DOHH2 (cell line): Measurements from ENCODE around the gene CYB561.

Source experiments
- H3F3A ChIP-seq: fragments of 200-600 bp; sonication (generic), shearing (Covaris generic); 2 replicates; pipeline ENCODE4 v1.6.0; 2016; ENCODE audit warnings: antibody characterized with exemption, mild to moderate bottlenecking; ENCODE audit not compliant: control insufficient read depth, insufficient read depth
- H3K27ac ChIP-seq: fragments of 200-600 bp; sonication (generic); 2 replicates; pipeline ENCODE4 v1.5.1; 2014; ENCODE audit warnings: low read depth, mild to moderate bottlenecking, low read length, moderate library complexity
- H3K27me3 ChIP-seq: fragments of 200-600 bp; sonication (generic); 2 replicates; pipeline ENCODE4 v1.6.1; 2014; ENCODE audit warnings: mild to moderate bottlenecking, low read length, mixed read lengths; ENCODE audit not compliant: control insufficient read depth
- H3K36me3 ChIP-seq: fragments of 200-600 bp; sonication (generic); 2 replicates; pipeline ENCODE4 v1.6.1; 2014; ENCODE audit warnings: mild to moderate bottlenecking, low read length, moderate library complexity, mixed read lengths; ENCODE audit not compliant: control insufficient read depth
- H3K4me1 ChIP-seq: fragments of 200-600 bp; sonication (generic); 2 replicates; pipeline ENCODE4 v1.6.1; 2014; ENCODE audit warnings: mild to moderate bottlenecking, low read length, mixed read lengths; ENCODE audit not compliant: control insufficient read depth
- H3K4me2 ChIP-seq: fragments of 200-600 bp; sonication (generic); 2 replicates; pipeline ENCODE4 v1.6.0; 2014; ENCODE audit warnings: mild to moderate bottlenecking, low read length, moderate library complexity
- H3K4me3 ChIP-seq: fragments of 200-600 bp; sonication (generic); 2 replicates; pipeline ENCODE4 v1.5.1; 2014; ENCODE audit warnings: mild to moderate bottlenecking, low read length, mixed read lengths
- H3K79me2 ChIP-seq: fragments of 200-600 bp; sonication (generic); 2 replicates; pipeline ENCODE4 v1.6.1; 2014; ENCODE audit warnings: mild to moderate bottlenecking, low read length, mixed read lengths; ENCODE audit not compliant: control insufficient read depth
- H3K9me2 ChIP-seq: fragments of 200-600 bp; sonication (generic); replicated peaks from 2 replicates; pipeline ENCODE4 v1.6.1; 2014; ENCODE audit warnings: mild to moderate bottlenecking, low read length, mixed read lengths; ENCODE audit not compliant: control insufficient read depth
- H3K9me3 ChIP-seq: fragments of 200-600 bp; sonication (generic); 2 replicates; pipeline ENCODE4 v1.6.1; 2014; ENCODE audit warnings: antibody characterized with exemption, low read length, mixed read lengths; ENCODE audit not compliant: control insufficient read depth, insufficient read depth
- H4K20me1 ChIP-seq: fragments of 200-600 bp; sonication (generic); 2 replicates; pipeline ENCODE4 v1.6.0; 2014; ENCODE audit warnings: low read depth, mild to moderate bottlenecking, antibody characterized with exemption, low read length, moderate library complexity; ENCODE audit not compliant: control insufficient read depth, insufficient read depth
- EZH2phosphoT487 ChIP-seq: fragments of 200-600 bp; sonication (generic); IDR thresholded peaks from 2 replicates; pipeline ENCODE4 v1.6.1; 2017; ENCODE audit warnings: borderline replicate concordance, mild to moderate bottlenecking, antibody characterized with exemption, low read length, moderate library complexity, mixed read lengths
- TF ChIP-seq, protein P1 (sequence below): fragments of 200-600 bp; sonication (generic); IDR thresholded peaks from one replicate; pipeline ENCODE4 v1.5.1; 2014; ENCODE audit warnings: antibody characterized with exemption, mild to moderate bottlenecking, low read depth, low read length; ENCODE audit not compliant: poor library complexity, severe bottlenecking

Gene CYB561

DNA sequence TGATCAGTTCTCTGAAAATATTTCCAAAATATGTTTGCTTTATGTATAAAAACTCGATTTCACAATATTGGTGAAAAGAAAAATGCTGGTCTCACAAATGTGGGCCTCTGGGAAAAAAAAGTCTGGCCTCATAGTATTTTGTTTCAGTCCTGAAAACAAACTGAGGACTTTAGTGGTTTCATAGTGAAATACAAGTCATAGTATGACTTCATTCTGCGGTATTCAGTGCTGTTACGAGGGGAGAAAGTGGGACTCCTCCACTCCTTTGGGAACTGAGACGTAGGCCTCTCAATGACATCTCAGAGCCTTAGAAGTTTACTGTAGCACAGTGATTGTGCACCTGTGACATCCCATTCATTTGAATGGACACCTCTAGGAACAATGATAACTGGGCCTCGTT is 56.0 kb downstream of the CYB561 start:
- Histone ChIP-seq H3K79me2 (no peaks in the 10 kb centered on the region), H3K9me2 (no peaks in the 10 kb centered on the region), H3K4me1 (no peaks in the 10 kb centered on the region), H3K4me3 (no peak overlapping the region), H3F3A (no peaks in the 10 kb centered on the region), H3K27me3 (0 out of 2 replicates have a peak, but pooled peaks cover 5% of the 10 kb centered on the region), H3K4me2 (no peak overlapping the region), H3K36me3 (no peaks in the 10 kb centered on the region), H3K27ac (no peak overlapping the region), H3K9me3 (no peaks in the 10 kb centered on the region), H4K20me1 (no peaks in the 10 kb centered on the region)
- TF ChIP-seq EZH2phosphoT487, result no peak
- TF ChIP-seq, protein P1, sequence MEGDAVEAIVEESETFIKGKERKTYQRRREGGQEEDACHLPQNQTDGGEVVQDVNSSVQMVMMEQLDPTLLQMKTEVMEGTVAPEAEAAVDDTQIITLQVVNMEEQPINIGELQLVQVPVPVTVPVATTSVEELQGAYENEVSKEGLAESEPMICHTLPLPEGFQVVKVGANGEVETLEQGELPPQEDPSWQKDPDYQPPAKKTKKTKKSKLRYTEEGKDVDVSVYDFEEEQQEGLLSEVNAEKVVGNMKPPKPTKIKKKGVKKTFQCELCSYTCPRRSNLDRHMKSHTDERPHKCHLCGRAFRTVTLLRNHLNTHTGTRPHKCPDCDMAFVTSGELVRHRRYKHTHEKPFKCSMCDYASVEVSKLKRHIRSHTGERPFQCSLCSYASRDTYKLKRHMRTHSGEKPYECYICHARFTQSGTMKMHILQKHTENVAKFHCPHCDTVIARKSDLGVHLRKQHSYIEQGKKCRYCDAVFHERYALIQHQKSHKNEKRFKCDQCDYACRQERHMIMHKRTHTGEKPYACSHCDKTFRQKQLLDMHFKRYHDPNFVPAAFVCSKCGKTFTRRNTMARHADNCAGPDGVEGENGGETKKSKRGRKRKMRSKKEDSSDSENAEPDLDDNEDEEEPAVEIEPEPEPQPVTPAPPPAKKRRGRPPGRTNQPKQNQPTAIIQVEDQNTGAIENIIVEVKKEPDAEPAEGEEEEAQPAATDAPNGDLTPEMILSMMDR, result no peak

DNA sequence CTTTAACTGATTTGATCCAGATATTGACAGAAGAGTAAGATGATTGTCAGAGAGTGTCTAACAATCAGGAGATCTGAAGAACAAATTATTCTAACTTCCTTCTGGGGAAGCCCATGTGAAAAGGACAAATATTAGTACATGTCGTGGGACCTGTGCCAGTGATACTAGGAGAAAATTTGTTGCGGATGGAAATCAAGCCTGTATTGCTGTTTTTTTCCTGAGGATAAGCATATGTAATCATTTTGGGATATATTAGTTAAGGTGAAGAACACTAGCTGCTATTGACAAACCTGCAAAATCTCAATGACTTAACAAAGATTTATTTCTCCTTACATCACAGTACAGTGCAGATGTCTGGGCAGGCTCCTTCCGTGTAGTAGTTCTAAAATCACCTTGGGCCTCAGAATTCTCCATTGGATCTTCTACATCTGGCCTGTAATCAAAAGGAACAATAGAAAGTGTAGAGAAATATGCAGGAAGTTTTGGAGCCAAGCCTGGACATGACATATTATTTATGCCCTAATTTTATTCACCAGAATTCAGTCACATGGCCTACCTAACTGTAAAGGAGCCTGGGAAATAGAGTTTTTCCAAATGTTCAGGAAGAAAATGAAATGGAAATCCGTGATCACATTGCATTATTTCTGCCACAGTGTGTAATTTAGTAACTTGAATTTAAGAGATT is 58.3 kb downstream of the CYB561 start:
- Histone ChIP-seq H3K27me3 (0 out of 2 replicates have a peak, but pooled peaks cover 7% of the 10 kb centered on the region), H3K36me3 (no peaks in the 10 kb centered on the region), H3F3A (no peaks in the 10 kb centered on the region), H3K4me3 (no peak overlapping the region), H4K20me1 (no peaks in the 10 kb centered on the region), H3K9me3 (no peaks in the 10 kb centered on the region), H3K79me2 (no peaks in the 10 kb centered on the region), H3K4me1 (no peaks in the 10 kb centered on the region), H3K4me2 (no peak overlapping the region), H3K9me2 (no peaks in the 10 kb centered on the region), H3K27ac (no peak overlapping the region)
- no peak for TF ChIP-seq EZH2phosphoT487
- TF ChIP-seq, protein P1, result no peak

DNA sequence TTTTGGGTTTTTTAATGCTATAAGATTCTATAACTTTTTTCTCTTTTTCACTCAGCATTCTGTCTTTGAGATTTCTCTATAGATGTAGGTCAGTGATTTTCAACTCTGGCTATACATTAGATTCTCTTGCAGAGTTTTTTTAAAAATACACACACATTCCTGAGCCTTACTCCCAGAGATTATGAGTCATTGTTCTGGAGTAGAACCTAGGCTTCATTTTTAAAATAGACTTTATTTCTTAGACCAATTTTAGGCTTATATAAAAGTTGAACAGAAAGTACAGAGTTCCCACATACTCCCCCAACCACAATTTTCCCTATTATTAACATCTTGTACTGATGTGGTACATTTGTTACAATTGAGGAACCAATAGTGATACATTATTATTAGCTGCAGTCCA is 63.3 kb downstream of the CYB561 start:
- no peak for TF ChIP-seq EZH2phosphoT487
- TF ChIP-seq, protein P1, result no peak
- H4K20me1 ChIP-seq, result no peaks in the 10 kb centered on the region
- no peak overlapping the region for H3K4me3 ChIP-seq
- no peaks in the 10 kb centered on the region for H3K36me3 ChIP-seq
- no peaks in the 10 kb centered on the region for H3K79me2 ChIP-seq
- H3K4me2 ChIP-seq, result no peak overlapping the region
- no peak overlapping the region for H3K27ac ChIP-seq
- H3K9me2 ChIP-seq, result no peaks in the 10 kb centered on the region
- no peaks in the 10 kb centered on the region for H3K4me1 ChIP-seq
- H3F3A ChIP-seq, result no peaks in the 10 kb centered on the region
- no peaks in the 10 kb centered on the region for H3K9me3 ChIP-seq
- 0 out of 2 replicates have a peak, but pooled peaks cover 7% of the 10 kb centered on the region for H3K27me3 ChIP-seq
